SHP77 treated with DMSO at 0.1 percent for 48 hours (cell line): ENCODE measurements around the gene BRD9.
"Not testable (repeated sequence)": the region's sequence is repeated elsewhere in the genome, so short reads cannot be mapped to it uniquely, and the experiment has no call there.

Experiments used
- DNase-seq: peaks from one replicate; lab custom pipeline; 2025; lab: John Stamatoyannopoulos, UW

BRD9 gene

GRCh38 chr5:922436-923280, 30.1 kb upstream of the BRD9 start:
- no peak for DNase-seq

GRCh38 chr5:921456-922435, 29.1 kb upstream of the BRD9 start:
- no peak for DNase-seq

- DNase-seq: no peak
Observed at GRCh38 chr5:920321-920720, 27.7 kb upstream of the BRD9 start.

GRCh38 chr5:919356-920000, 26.9 kb upstream of the BRD9 start:
- no peak for DNase-seq

- DNase-seq: not testable (repeated sequence)
Observed at GRCh38 chr5:918717-919116, 26.1 kb upstream of the BRD9 start.

GRCh38 chr5:916441-917293, 24.1 kb upstream of the BRD9 start:
- DNase-seq: no peak

GRCh38 chr5:915946-916345, 23.3 kb upstream of the BRD9 start:
- no peak for DNase-seq

GRCh38 chr5:915346-915745, 22.7 kb upstream of the BRD9 start:
- DNase-seq: not testable (repeated sequence)

GRCh38 chr5:914612-915011, 22.0 kb upstream of the BRD9 start:
- no peak for DNase-seq

- DNase-seq: no peak
Observed at GRCh38 chr5:914174-914573, 21.6 kb upstream of the BRD9 start.

- no peak for DNase-seq
Observed at GRCh38 chr5:912280-913091, 19.9 kb upstream of the BRD9 start.

GRCh38 chr5:911601-912000, 19.0 kb upstream of the BRD9 start:
- DNase-seq: no peak

- DNase-seq: no peak
Observed at GRCh38 chr5:910769-911160, 18.2 kb upstream of the BRD9 start.

- no peak for DNase-seq
Observed at GRCh38 chr5:909994-910768, 17.6 kb upstream of the BRD9 start.

GRCh38 chr5:909086-909485, 16.5 kb upstream of the BRD9 start:
- DNase-seq: no peak

GRCh38 chr5:908172-908571, 15.6 kb upstream of the BRD9 start:
- DNase-seq: no peak

- no peak for DNase-seq
Observed at GRCh38 chr5:907366-907910, 14.8 kb upstream of the BRD9 start.

- DNase-seq: no peak
Observed at GRCh38 chr5:905139-905642, 12.6 kb upstream of the BRD9 start.

- DNase-seq: no peak
Observed at GRCh38 chr5:903756-904096, 11.1 kb upstream of the BRD9 start.
